ENCODE measurements around the gene COX7B2.

The COX7B2 gene, protein sequence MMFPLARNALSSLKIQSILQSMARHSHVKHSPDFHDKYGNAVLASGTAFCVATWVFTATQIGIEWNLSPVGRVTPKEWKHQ

GRCh38 chr4:46909078-46909477, at the start of gene COX7B2:
Gene COX7B2 (minus strand): TSS chr4:46909245. CDS start chr4:46735192, 174,053 bp downstream.
- no peak for DNase-seq (ENCODE audit: low read depth, low spot score)

GRCh38 chr4:46956451-46956850, 47.4 kb upstream of the COX7B2 start:
- DNase-seq (ENCODE audit: low read depth, low spot score): no peak

DNA sequence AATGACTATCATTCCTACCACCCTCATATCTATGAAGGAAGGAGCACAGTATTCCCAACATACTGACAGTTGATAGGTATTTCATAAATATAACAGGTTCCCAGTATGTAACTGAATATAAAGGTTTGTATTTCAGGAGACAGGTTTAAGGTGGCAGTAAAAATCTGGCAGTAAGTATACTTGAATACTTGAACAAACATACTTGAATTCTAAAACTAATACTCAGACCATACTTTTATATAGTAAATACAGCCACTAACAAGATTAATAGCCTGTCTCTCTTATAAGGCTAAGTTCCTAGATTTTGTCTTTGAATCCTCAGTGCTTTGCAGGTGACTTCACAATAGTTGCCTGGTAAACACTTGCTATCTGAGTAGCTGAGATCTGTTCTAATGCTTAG, 46.6 kb upstream of the COX7B2 start:
- DNase-seq (ENCODE audit: low read depth, low spot score): no peak

- no peak for DNase-seq (ENCODE audit: low read depth, low spot score)
Observed at GRCh38 chr4:46954643-46955042, 45.6 kb upstream of the COX7B2 start.

GRCh38 chr4:46953564-46953963, 44.5 kb upstream of the COX7B2 start:
- no peak for DNase-seq (ENCODE audit: low read depth, low spot score)

- no peak for DNase-seq (ENCODE audit: low read depth, low spot score)
Observed at GRCh38 chr4:46952451-46952850, 43.4 kb upstream of the COX7B2 start.

DNA sequence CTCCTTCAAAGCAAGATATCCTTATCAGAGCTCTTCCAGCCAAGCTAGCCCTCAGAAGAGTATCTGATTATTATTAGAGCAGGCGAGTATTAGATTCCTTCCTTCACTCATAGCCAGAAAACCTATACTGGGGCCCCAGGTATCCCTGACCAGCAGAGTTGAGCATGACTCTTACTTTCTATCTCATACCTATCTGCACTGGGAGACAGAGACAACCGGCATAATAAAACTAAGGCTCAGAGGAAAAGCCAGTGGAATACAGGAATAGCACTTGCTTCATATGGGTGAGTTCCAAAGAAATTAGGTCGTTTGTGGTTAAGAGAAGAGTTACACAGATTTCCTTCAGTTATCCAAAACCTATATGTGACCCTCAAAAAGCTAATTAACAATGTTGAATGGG, 41.8 kb upstream of the COX7B2 start:
- DNase-seq (ENCODE audit: low read depth, low spot score): no peak

DNA sequence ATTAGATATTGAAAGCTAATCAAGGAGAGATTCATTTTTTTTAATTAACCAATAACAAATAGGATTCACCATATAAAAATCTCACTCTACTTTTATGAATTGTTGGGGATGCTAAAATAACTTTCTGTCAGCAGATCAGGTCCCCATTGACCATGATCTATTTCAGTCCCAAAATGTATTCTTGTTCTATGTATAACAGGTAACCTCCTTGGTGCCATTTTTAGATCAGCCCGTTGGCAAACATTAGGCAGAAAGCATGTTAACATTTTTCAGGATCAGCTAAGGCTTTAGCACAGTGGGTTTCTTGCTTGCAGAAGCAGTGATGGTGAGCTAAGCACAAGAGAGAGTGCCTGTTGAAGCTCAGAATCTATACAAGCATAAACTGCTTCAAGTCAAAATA, 40.8 kb upstream of the COX7B2 start:
- no peak for DNase-seq (ENCODE audit: low read depth, low spot score)

- DNase-seq (ENCODE audit: low read depth, low spot score): no peak
Observed at GRCh38 chr4:46947541-46947940, 38.5 kb upstream of the COX7B2 start.

DNA sequence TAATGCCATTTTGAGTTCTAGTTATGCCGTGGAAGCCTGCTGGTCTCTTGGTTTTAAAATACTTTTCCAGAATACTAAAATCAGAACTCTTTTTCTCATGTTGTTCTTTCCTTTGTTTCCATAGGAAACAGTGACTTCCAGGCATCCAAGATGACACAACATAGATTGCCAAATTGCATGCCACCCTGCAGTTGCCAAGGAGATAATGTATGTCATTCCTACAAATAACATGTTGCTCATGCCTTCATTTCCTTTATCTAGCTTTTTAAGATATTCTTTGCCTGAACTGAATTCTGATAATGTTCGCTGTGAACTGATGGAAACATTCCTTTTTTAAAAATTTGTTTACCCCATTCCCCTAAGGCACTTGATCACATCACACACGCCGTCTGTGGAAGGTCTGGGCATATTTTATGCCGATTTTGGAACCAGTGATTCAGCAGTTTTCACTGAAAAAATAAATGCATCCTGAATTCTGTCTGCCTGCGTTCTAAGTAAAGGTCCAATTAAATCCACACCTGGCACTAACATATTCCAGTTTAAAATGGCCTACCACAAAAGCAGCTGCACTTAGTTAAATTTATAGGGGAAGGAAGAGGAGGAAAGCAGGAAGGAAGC, 38.0 kb upstream of the COX7B2 start:
- no peak for DNase-seq (ENCODE audit: low read depth, low spot score)

DNA sequence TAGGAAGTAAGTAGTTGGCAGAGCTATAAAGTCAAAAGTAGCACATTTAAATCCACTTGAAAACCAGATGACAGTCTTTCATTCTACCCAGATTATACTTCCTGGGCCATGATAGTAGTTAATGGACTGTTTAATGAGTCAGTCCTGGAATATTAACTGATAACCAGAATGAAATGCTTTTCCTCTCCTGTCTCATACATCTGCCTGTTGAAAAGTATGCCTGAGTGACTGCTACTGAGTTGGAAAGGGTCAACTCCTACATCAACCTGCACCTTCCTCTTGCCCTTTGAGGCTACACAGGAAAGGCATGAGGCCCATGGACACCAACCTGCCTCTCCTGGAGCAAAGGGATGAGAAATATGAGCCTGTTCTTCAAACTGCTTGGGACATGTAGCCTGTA, 36.0 kb upstream of the COX7B2 start:
- DNase-seq (ENCODE audit: low read depth, low spot score): no peak

GRCh38 chr4:46944345-46944744, 35.3 kb upstream of the COX7B2 start:
- no peak for DNase-seq (ENCODE audit: low read depth, low spot score)

DNA sequence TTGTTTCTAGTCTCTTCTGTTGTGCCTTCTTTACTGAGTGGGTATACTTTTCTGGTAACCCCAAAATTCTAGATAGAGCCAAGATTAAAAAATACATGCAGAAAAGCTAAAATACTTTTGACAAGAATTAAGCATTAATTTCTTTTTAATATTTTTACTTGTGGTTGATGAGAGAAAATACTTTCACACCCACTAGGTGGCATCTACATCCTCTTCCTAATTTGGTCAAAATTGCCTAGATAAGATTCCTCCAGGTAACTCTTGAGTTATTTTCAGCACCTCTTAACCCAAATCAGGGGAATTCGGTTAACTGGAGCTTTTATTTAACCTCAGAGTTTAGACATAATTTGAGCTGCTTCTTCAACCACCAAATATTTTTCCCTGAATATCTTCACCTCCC, 28.4 kb upstream of the COX7B2 start:
- no peak for DNase-seq (ENCODE audit: low read depth, low spot score)

- no peak for DNase-seq (ENCODE audit: low read depth, low spot score)
Observed at GRCh38 chr4:46934726-46935125, 25.7 kb upstream of the COX7B2 start.

GRCh38 chr4:46933686-46934085, 24.6 kb upstream of the COX7B2 start:
- DNase-seq (ENCODE audit: low read depth, low spot score): no peak

DNA sequence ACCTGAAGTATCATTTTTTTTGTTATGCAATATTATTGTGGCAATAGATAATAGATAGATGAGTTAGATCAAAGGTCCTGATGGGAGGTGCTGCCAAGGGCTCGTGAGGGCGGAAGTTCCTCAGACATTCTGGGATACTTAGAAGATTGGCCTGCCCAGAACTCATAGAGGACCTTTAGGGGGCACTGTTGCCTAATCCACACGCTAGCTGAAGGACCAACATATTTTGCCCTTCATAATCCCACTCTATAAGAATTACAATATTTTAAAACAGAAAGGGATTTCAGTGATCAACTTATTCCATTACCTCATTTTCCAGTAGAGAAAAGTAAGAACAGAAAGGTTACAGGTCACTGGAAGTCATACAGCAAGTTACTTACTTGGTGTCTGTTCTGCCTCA, 22.9 kb upstream of the COX7B2 start:
- no peak for DNase-seq (ENCODE audit: low read depth, low spot score)

GRCh38 chr4:46930891-46931290, 21.8 kb upstream of the COX7B2 start:
- DNase-seq (ENCODE audit: low read depth, low spot score): no peak

GRCh38 chr4:46927201-46927600, 18.2 kb upstream of the COX7B2 start:
- DNase-seq (ENCODE audit: low read depth, low spot score): no peak

- DNase-seq (ENCODE audit: low read depth, low spot score): no peak
Observed at GRCh38 chr4:46924789-46925529, 15.9 kb upstream of the COX7B2 start.

- DNase-seq (ENCODE audit: low read depth, low spot score): no peak
Observed at GRCh38 chr4:46922205-46922604, 13.2 kb upstream of the COX7B2 start.

DNA sequence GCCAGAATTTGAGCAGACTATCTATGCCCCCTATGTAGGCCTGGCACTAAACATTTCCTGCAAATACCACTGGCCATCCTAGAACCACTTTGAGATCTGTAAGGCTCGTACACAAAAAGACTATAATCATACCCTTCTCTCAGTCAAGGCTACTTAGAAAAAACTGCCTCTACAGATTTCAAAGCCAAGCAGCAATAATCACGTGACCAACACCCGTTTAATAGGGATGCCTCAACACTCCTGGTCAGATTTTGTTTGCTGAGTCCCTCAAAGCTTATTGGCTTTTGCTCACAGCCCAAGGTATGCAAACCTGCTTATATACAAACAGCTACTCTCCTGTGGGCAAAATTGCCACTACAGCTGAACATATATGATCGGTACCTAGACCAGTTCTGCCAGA, 897 bp downstream of the COX7B2 start:
- no peak for DNase-seq (ENCODE audit: low read depth, low spot score)

GRCh38 chr4:46900082-46900481, 9.0 kb downstream of the COX7B2 start:
- DNase-seq (ENCODE audit: low read depth, low spot score): no peak

GRCh38 chr4:46894826-46895225, 14.2 kb downstream of the COX7B2 start:
- no peak for DNase-seq (ENCODE audit: low read depth, low spot score)
